ENCODE data around the gene VGLL4. TPM values are rescaled to one million over a fixed set of nuclear protein-coding genes. Genes with fewer than 3 reads are reported as not detected.

VGLL4 gene
- total RNA-seq, 1 experiment from 2014 or later = 43.0 TPM

GRCh38 chr3:11606865-11607440 is 36.8 kb downstream of the VGLL4 start:
- POLR2A ChIA-PET = interaction anchor here (0.6 kb wide), 1 partner anchor 1226 kb away, joined by 3 read pairs; no protein-coding TSS in a partner anchor
- ATAC-seq = no peak

More at GRCh38 chr3:11606865-11607440, 36.8 kb downstream of the VGLL4 start:
- Mint-ChIP-seq H3K27ac (no peak overlapping the region), H3K4me1 (peaks cover 83% of the 10 kb centered on the region), H3K9me3 (no peaks in the 10 kb centered on the region), H3K36me3 (0 out of 2 replicates have a peak, but pooled peaks cover 2% of the 10 kb centered on the region), H3K27me3 (ENCODE audit: low read depth) (no peaks in the 10 kb centered on the region), H3K4me3 (no peak overlapping the region)
- no peak for TF ChIP-seq HMGXB4 (CRISPR knock-in tag; IDR thresholded peaks at IDR 0.05)
- TF ChIP-seq EMX1 (CRISPR knock-in tag; IDR thresholded peaks at IDR 0.05) = no peak
- TF ChIP-seq MXD4 (CRISPR knock-in tag; IDR thresholded peaks at IDR 0.05; ENCODE audit: borderline replicate concordance) = no peak
- TF ChIP-seq USF2 (CRISPR knock-in tag; IDR thresholded peaks at IDR 0.05) = no peak
- no peak for TF ChIP-seq ZNF416 (CRISPR knock-in tag; IDR thresholded peaks at IDR 0.05)
- TF ChIP-seq NFATC4 (CRISPR knock-in tag; IDR thresholded peaks at IDR 0.05) = no peak
- TF ChIP-seq FOXK1 (CRISPR knock-in tag; IDR thresholded peaks at IDR 0.05) = no peak
- TF ChIP-seq CTCF (IDR thresholded peaks at IDR 0.05) = no peak
- no peak for TF ChIP-seq ZNF425 (CRISPR knock-in tag; conservative IDR thresholded peaks at IDR 0.05)
- TF ChIP-seq E2F5 (CRISPR knock-in tag; IDR thresholded peaks at IDR 0.05) = no peak
- DNase-seq (ENCODE audit: low spot score) = no peak
- CTCF ChIA-PET = no interaction called here

All from WTC11 (cell line).